KMS-11 (cell line): Measurements from ENCODE around the gene SP140L.

Experiments used
- H2AFZ ChIP-seq: fragments of 200-600 bp; sonication (generic); 2 replicates; pipeline ENCODE4 v1.6.1; 2016; ENCODE audit warnings: antibody characterized with exemption, mixed run types, low read depth
- H3K27ac ChIP-seq: fragments of 200-600 bp; sonication (generic); 2 replicates; pipeline ENCODE4 v1.6.1; 2016; ENCODE audit warnings: mild to moderate bottlenecking, mixed run types
- H3K27me3 ChIP-seq: fragments of 200-600 bp; sonication (generic); 2 replicates; pipeline ENCODE4 v1.6.1; 2017; ENCODE audit warnings: mild to moderate bottlenecking, low read depth, mixed run types, moderate library complexity; ENCODE audit not compliant: insufficient read depth
- H3K36me3 ChIP-seq: fragments of 200-600 bp; sonication (generic); 2 replicates; pipeline ENCODE4 v1.6.1; 2017; ENCODE audit warnings: mild to moderate bottlenecking, mixed run types; ENCODE audit not compliant: insufficient read depth
- H3K4me1 ChIP-seq: fragments of 200-600 bp; sonication (generic); 2 replicates; pipeline ENCODE4 v1.6.1; 2016; ENCODE audit warnings: mild to moderate bottlenecking, low read depth, mixed run types; ENCODE audit not compliant: poor library complexity, severe bottlenecking
- H3K4me2 ChIP-seq: fragments of 200-600 bp; sonication (generic); 2 replicates; pipeline ENCODE4 v1.7.0; 2016; ENCODE audit warnings: mild to moderate bottlenecking, mixed run types
- H3K4me3 ChIP-seq: fragments of 200-600 bp; sonication (generic); IDR thresholded peaks from 2 replicates; pipeline ENCODE4 v1.6.1; 2017; ENCODE audit warnings: low read depth, low read length, mixed read lengths; ENCODE audit not compliant: insufficient read depth
- H3K79me2 ChIP-seq: fragments of 200-600 bp; sonication (generic); 2 replicates; pipeline ENCODE4 v1.6.1; 2016; ENCODE audit warnings: low read depth, mixed run types; ENCODE audit not compliant: insufficient read depth
- H3K9ac ChIP-seq: fragments of 200-600 bp; sonication (generic); 2 replicates; pipeline ENCODE4 v1.6.1; 2016; ENCODE audit warnings: mild to moderate bottlenecking, mixed run types
- H4K20me1 ChIP-seq: fragments of 200-600 bp; sonication (generic); 2 replicates; pipeline ENCODE4 v1.6.1; 2016; ENCODE audit warnings: mild to moderate bottlenecking, mixed run types; ENCODE audit not compliant: insufficient read depth
- TF ChIP-seq, protein P1 (sequence below): fragments of 200-600 bp; sonication (generic); conservative IDR thresholded peaks from 2 replicates; pipeline ENCODE4 v1.6.1; 2017; ENCODE audit warnings: low read depth, mild to moderate bottlenecking, antibody characterized with exemption, low read length, moderate library complexity, mixed read lengths

SP140L gene

DNA sequence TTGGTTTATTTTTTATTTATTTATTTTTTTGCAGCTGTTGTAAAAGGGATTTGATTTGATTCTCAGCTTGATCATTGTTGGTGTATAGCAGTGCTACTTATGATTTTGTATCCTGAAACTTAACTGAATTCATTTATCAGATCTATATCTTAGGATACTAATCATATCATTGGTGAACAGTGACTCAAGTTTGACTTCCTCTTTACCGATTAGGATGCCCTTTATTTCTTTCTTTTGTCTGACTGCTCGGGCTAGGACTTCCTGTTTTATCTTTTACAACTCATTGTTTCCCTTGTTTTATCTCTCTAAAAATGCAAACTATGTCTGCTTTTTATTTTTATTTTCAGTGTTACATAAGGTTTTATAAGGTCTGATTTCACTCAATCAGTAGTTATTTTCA is 112.6 kb downstream of the SP140L start:
- Histone ChIP-seq H3K4me2 (no peak overlapping the region), H3K36me3 (no peaks in the 10 kb centered on the region), H3K4me1 (peaks cover 55% of the 10 kb centered on the region), H3K4me3 (no peak overlapping the region), H2AFZ (no peak overlapping the region), H4K20me1 (no peaks in the 10 kb centered on the region), H3K79me2 (peaks cover 3% of the 10 kb centered on the region), H3K27me3 (no peaks in the 10 kb centered on the region), H3K27ac (no peak overlapping the region), H3K9ac (no peak overlapping the region)
- TF ChIP-seq, protein P1, sequence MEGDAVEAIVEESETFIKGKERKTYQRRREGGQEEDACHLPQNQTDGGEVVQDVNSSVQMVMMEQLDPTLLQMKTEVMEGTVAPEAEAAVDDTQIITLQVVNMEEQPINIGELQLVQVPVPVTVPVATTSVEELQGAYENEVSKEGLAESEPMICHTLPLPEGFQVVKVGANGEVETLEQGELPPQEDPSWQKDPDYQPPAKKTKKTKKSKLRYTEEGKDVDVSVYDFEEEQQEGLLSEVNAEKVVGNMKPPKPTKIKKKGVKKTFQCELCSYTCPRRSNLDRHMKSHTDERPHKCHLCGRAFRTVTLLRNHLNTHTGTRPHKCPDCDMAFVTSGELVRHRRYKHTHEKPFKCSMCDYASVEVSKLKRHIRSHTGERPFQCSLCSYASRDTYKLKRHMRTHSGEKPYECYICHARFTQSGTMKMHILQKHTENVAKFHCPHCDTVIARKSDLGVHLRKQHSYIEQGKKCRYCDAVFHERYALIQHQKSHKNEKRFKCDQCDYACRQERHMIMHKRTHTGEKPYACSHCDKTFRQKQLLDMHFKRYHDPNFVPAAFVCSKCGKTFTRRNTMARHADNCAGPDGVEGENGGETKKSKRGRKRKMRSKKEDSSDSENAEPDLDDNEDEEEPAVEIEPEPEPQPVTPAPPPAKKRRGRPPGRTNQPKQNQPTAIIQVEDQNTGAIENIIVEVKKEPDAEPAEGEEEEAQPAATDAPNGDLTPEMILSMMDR: no peak

- TF ChIP-seq, protein P1: no peak
- no peaks in the 10 kb centered on the region for H4K20me1 ChIP-seq
- no peaks in the 10 kb centered on the region for H3K27me3 ChIP-seq
- peak overlapping the region; percentile 59 for H3K27ac ChIP-seq
- H3K79me2 ChIP-seq: peaks cover 3% of the 10 kb centered on the region
- H3K4me1 ChIP-seq: peaks cover 73% of the 10 kb centered on the region
- H3K4me2 ChIP-seq: peak overlapping the region; percentile 74
- peak overlapping the region; percentile 46 for H3K4me3 ChIP-seq
- H2AFZ ChIP-seq: no peak overlapping the region
- H3K9ac ChIP-seq: 0 out of 2 replicates have a peak overlapping the region, but pooled peaks have one; percentile 10
- H3K36me3 ChIP-seq: no peaks in the 10 kb centered on the region
Measured at GRCh38 chr2:230441227-230441897, 114.4 kb downstream of the SP140L start.

DNA sequence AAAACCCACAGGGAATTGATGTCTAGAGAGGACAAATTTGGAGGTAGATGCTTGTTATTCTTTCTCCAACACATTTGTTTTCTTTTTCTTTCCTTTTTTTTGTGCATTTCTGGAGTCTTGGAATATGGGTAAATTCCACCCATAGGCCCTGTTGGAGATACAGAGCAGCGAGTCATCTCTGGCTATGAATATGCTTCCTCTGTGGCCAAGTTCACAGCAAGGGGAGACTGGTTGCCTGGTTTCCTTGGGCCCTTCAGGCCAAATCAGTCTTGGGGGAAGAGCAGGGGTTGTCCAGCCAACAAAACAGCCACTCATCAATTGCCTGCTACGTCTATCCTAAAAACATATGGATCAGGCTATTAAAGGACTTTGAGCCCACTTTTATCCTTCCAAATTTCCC is 116.5 kb downstream of the SP140L start:
- Histone ChIP-seq H3K9ac (no peak overlapping the region), H3K4me2 (no peak overlapping the region; the same call in 1 of the 2 replicates), H2AFZ (no peak overlapping the region), H3K27me3 (no peaks in the 10 kb centered on the region), H3K36me3 (no peaks in the 10 kb centered on the region), H3K27ac (no peak overlapping the region), H3K4me1 (peaks cover 95% of the 10 kb centered on the region), H4K20me1 (no peaks in the 10 kb centered on the region), H3K4me3 (no peak overlapping the region), H3K79me2 (peaks cover 3% of the 10 kb centered on the region)
- TF ChIP-seq, protein P1: no peak

- H3K4me1 ChIP-seq: peaks cover 100% of the 10 kb centered on the region
- TF ChIP-seq, protein P1: no peak
- H4K20me1 ChIP-seq: no peaks in the 10 kb centered on the region
- H3K36me3 ChIP-seq: no peaks in the 10 kb centered on the region
- H3K79me2 ChIP-seq: peaks cover 3% of the 10 kb centered on the region; the same call in 1 of the 2 replicates
- H3K27me3 ChIP-seq: no peaks in the 10 kb centered on the region
- H3K9ac ChIP-seq: no peak overlapping the region
- H3K4me3 ChIP-seq: no peak overlapping the region
- H2AFZ ChIP-seq: no peak overlapping the region
- H3K4me2 ChIP-seq: peak overlapping the region; percentile 27; the same call in 1 of the 2 replicates
- H3K27ac ChIP-seq: no peak overlapping the region; the same call in 1 of the 2 replicates
Measured at GRCh38 chr2:230444832-230445231, 117.8 kb downstream of the SP140L start.
